ENCODE measurements around the gene TWSG1.

- TF ChIP-seq POLR2A (IDR thresholded peaks at IDR 0.05) (no peak), EP300 (IDR thresholded peaks at IDR 0.05) (no peak), POLR2AphosphoS5 (IDR thresholded peaks at IDR 0.05) (no peak)
Observed at GRCh38 chr18:9323750-9324445, 10.7 kb upstream of the TWSG1 start.
